ENCODE data around the gene EXOC7.

DNA sequence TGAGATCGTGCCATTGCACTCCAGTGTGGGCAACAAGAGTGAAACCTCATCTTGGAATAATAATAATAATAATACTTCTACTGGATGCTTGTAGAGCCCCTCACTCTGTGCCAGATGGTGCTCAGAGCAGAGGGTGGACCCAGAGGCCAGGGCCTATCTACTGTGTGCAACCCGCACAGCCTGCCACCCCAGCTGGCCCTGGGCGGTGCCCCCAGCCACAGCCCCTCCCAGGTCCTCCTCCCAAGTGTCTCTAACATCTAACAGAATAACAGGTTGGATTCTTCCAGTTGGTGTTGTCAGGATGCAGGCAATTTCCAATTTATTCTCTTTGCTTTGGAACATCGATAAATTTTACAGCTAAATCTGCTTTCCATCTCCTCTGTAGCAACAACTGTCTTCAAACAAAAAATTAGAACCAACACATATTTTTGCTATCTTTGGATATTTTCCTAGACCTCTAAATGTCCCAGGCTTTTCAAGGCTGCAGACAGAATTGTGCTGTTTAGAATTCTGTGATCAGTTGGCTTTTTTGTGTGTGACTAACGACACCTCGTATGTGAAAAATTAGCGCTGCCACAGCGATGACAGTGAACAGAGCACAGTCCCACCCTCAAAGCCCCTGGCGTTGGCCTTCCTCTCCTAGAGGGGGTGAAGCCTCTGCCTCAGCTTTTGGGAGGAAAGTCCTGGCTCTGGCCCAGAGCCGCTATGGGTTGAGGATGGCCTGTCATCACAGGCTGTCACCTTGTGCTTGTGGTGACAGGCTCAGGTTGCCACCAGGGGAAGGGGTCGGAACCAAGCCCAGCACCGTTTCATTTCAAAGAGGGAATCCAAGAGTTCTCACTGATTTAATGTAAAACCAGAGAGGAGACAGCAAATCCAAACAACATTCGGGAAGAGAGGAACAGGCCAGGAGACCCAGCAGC lies 68.9 kb downstream of the EXOC7 start:
- TF ChIP-seq YY1 (IDR thresholded peaks at IDR 0.05; ENCODE audit: extremely low read depth, insufficient replicate concordance, low read depth, low read length) = no peak
- TF ChIP-seq EZH2phosphoT487 (IDR thresholded peaks at IDR 0.05; ENCODE audit: borderline replicate concordance) = no peak
- TF ChIP-seq, protein P1, sequence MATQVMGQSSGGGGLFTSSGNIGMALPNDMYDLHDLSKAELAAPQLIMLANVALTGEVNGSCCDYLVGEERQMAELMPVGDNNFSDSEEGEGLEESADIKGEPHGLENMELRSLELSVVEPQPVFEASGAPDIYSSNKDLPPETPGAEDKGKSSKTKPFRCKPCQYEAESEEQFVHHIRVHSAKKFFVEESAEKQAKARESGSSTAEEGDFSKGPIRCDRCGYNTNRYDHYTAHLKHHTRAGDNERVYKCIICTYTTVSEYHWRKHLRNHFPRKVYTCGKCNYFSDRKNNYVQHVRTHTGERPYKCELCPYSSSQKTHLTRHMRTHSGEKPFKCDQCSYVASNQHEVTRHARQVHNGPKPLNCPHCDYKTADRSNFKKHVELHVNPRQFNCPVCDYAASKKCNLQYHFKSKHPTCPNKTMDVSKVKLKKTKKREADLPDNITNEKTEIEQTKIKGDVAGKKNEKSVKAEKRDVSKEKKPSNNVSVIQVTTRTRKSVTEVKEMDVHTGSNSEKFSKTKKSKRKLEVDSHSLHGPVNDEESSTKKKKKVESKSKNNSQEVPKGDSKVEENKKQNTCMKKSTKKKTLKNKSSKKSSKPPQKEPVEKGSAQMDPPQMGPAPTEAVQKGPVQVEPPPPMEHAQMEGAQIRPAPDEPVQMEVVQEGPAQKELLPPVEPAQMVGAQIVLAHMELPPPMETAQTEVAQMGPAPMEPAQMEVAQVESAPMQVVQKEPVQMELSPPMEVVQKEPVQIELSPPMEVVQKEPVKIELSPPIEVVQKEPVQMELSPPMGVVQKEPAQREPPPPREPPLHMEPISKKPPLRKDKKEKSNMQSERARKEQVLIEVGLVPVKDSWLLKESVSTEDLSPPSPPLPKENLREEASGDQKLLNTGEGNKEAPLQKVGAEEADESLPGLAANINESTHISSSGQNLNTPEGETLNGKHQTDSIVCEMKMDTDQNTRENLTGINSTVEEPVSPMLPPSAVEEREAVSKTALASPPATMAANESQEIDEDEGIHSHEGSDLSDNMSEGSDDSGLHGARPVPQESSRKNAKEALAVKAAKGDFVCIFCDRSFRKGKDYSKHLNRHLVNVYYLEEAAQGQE (IDR thresholded peaks at IDR 0.05; ENCODE audit: low read depth) = no peak
